Endodermal cell (in vitro differentiated cells): ENCODE measurements around the gene GGNBP2. TPM values are rescaled to one million over a fixed set of nuclear protein-coding genes. Genes with fewer than 3 reads are reported as not detected.
A peak's percentile ranks its signal among the peaks of the same experiment; 100 is the strongest.

Experiments
- DNase-seq: peaks from one replicate; pipeline ENCODE4 v3.0.0-alpha.2; 2017
- H3K27ac ChIP-seq: 2 replicates; pipeline ENCODE4 v1.5.1; 2013; ENCODE audit warnings: mild to moderate bottlenecking, low read depth, low read length, moderate library complexity
- H3K27me3 ChIP-seq: 2 replicates; pipeline ENCODE4 v1.6.1; 2013; ENCODE audit warnings: mild to moderate bottlenecking, low read length, moderate library complexity; ENCODE audit not compliant: insufficient read depth, control insufficient read depth, poor library complexity, severe bottlenecking
- H3K36me3 ChIP-seq: 2 replicates; pipeline ENCODE4 v1.7.0; 2013; ENCODE audit warnings: mild to moderate bottlenecking, low read length, moderate library complexity; ENCODE audit not compliant: control insufficient read depth, insufficient read depth
- H3K4me1 ChIP-seq: one replicate; pipeline ENCODE4 v1.7.0; 2013; ENCODE audit warnings: low read length; ENCODE audit not compliant: control insufficient read depth, insufficient read depth
- H3K4me3 ChIP-seq: 2 replicates; pipeline ENCODE4 v1.5.1; 2013; ENCODE audit warnings: mild to moderate bottlenecking, low read length, moderate library complexity
- H3K9ac ChIP-seq: 2 replicates; pipeline ENCODE4 v1.6.1; 2013; ENCODE audit warnings: mild to moderate bottlenecking, low read length, moderate library complexity; ENCODE audit not compliant: poor library complexity, severe bottlenecking; ENCODE audit errors: extremely low read depth
- H3K9me3 ChIP-seq: 2 replicates; pipeline ENCODE4 v1.6.1; 2013; ENCODE audit warnings: mild to moderate bottlenecking, low read length, moderate library complexity; ENCODE audit not compliant: control insufficient read depth
- H3K27ac Mint-ChIP-seq: 2 replicates; pipeline ENCODE4 v1.8.0; 2020; ENCODE audit warnings: mixed read lengths
- H3K27me3 Mint-ChIP-seq: 2 replicates; pipeline ENCODE4 v1.8.0; 2021; ENCODE audit warnings: mild to moderate bottlenecking, mixed read lengths; ENCODE audit not compliant: insufficient read depth
- H3K36me3 Mint-ChIP-seq: 2 replicates; pipeline ENCODE4 v1.8.0; 2020; ENCODE audit warnings: low read depth, mixed read lengths
- H3K4me1 Mint-ChIP-seq: 2 replicates; pipeline ENCODE4 v1.8.0; 2020; ENCODE audit warnings: mixed read lengths
- H3K4me3 Mint-ChIP-seq: 2 replicates; pipeline ENCODE4 v1.8.0; 2020; ENCODE audit warnings: mild to moderate bottlenecking, moderate library complexity, mixed read lengths
- H3K9me3 Mint-ChIP-seq: 2 replicates; pipeline ENCODE4 v1.8.0; 2020; ENCODE audit warnings: mild to moderate bottlenecking, mixed read lengths
- CTCF ChIP-seq: fragments of 200-600 bp; sonication (generic); conservative IDR thresholded peaks from 2 replicates; pipeline ENCODE4 v1.5.0; 2021; ENCODE audit warnings: antibody characterized with exemption, mild to moderate bottlenecking
- WGBS, 2 experiments: methylation state at CpG; one replicate each; pipeline versions ENCODE4 v1.1.5 to v1.1.7; 2013; ENCODE audit warnings: missing lambda C conversion rate in 2 of 2, mixed read lengths in 1 of 2; ENCODE audit not compliant: insufficient coverage in 1 of 2, insufficient read length in 1 of 2; 5-methylcytosine and 5-hydroxymethylcytosine counted together
- total RNA-seq, 2 donors: library from RNA; stranded (reverse); fragmentation: NEBNext Ultra II Directional in 1 of 2; extraction: Animal tissue kit (Norgen Biotek cat#: 25700) in 1 of 2; gene quantifications; 2 replicates in 1 of 2; 3 replicates in 1 of 2; pipeline ENCODE4 v1.2.1, GENCODE V29; 2021

GGNBP2 gene
- total RNA-seq, 2 donors from 2014 or later: 56.8 to 61.6 TPM

GRCh38 chr17:36546418-36547093 lies 1.8 kb downstream of the GGNBP2 start:
- Histone ChIP-seq H3K4me3 (peak overlapping the region; percentile 99), H3K4me1 (no peaks in the 10 kb centered on the region), H3K27me3 (no peaks in the 10 kb centered on the region), H3K36me3 (peaks cover 37% of the 10 kb centered on the region), H3K9me3 (no peaks in the 10 kb centered on the region), H3K9ac (peak overlapping the region; percentile 92), H3K27ac (peak overlapping the region; percentile 94)
- 37 to 40% methylated on average over 7 of the region's 7 CpGs for WGBS, 2 experiments
- Mint-ChIP-seq H3K4me3 (peak overlapping the region; percentile 93), H3K9me3 (no peaks in the 10 kb centered on the region), H3K27ac (peak overlapping the region; percentile 95), H3K4me1 (peaks cover 22% of the 10 kb centered on the region), H3K27me3 (no peaks in the 10 kb centered on the region), H3K36me3 (peaks cover 12% of the 10 kb centered on the region)
- no peak for DNase-seq
- TF ChIP-seq CTCF: no peak

- H3K27ac ChIP-seq: no peak overlapping the region
- H3K36me3 ChIP-seq: peaks cover 37% of the 10 kb centered on the region
- no peak for TF ChIP-seq CTCF
- H3K9me3 ChIP-seq: no peaks in the 10 kb centered on the region
- H3K9me3 Mint-ChIP-seq: no peaks in the 10 kb centered on the region
- peak overlapping the region; percentile 93 for H3K4me3 Mint-ChIP-seq
- peak overlapping the region; percentile 48 for H3K27ac Mint-ChIP-seq
- peak overlapping the region; percentile 99 for H3K4me3 ChIP-seq
- H3K36me3 Mint-ChIP-seq: peaks cover 12% of the 10 kb centered on the region
- H3K9ac ChIP-seq: peak overlapping the region; percentile 92
- no peaks in the 10 kb centered on the region for H3K27me3 ChIP-seq
- DNase-seq: no peak
- H3K4me1 Mint-ChIP-seq: peaks cover 22% of the 10 kb centered on the region
- no peaks in the 10 kb centered on the region for H3K4me1 ChIP-seq
- no peaks in the 10 kb centered on the region for H3K27me3 Mint-ChIP-seq
These were observed 3.1 kb downstream of the GGNBP2 start for GRCh38 chr17:36547776-36548175.

GRCh38 chr17:36550491-36551417 lies 6.0 kb downstream of the GGNBP2 start:
- DNase-seq: no peak
- Mint-ChIP-seq H3K27ac (peak overlapping the region; percentile 5), H3K4me3 (no peak overlapping the region), H3K4me1 (peaks cover 19% of the 10 kb centered on the region), H3K9me3 (no peaks in the 10 kb centered on the region), H3K36me3 (peaks cover 18% of the 10 kb centered on the region), H3K27me3 (no peaks in the 10 kb centered on the region)
- Histone ChIP-seq H3K4me3 (no peak overlapping the region), H3K27me3 (no peaks in the 10 kb centered on the region), H3K27ac (no peak overlapping the region), H3K9ac (no peak overlapping the region), H3K36me3 (peaks cover 59% of the 10 kb centered on the region), H3K4me1 (no peaks in the 10 kb centered on the region), H3K9me3 (no peaks in the 10 kb centered on the region)
- 95% methylated on average over 8 of the region's 8 CpGs for WGBS, 2 experiments
- TF ChIP-seq CTCF: no peak
